NT2/D1 (cell line): Measurements from ENCODE around the gene CIAO3.

Experiments
- YY1 ChIP-seq: IDR thresholded peaks from 2 replicates; pipeline ENCODE4 v1.6.1; 2011; ENCODE audit not compliant: insufficient read length, insufficient read depth
- ZNF274 ChIP-seq: IDR thresholded peaks from 2 replicates; pipeline ENCODE4 v1.6.1; 2011; ENCODE audit warnings: mild to moderate bottlenecking, low read depth, low read length

DNA sequence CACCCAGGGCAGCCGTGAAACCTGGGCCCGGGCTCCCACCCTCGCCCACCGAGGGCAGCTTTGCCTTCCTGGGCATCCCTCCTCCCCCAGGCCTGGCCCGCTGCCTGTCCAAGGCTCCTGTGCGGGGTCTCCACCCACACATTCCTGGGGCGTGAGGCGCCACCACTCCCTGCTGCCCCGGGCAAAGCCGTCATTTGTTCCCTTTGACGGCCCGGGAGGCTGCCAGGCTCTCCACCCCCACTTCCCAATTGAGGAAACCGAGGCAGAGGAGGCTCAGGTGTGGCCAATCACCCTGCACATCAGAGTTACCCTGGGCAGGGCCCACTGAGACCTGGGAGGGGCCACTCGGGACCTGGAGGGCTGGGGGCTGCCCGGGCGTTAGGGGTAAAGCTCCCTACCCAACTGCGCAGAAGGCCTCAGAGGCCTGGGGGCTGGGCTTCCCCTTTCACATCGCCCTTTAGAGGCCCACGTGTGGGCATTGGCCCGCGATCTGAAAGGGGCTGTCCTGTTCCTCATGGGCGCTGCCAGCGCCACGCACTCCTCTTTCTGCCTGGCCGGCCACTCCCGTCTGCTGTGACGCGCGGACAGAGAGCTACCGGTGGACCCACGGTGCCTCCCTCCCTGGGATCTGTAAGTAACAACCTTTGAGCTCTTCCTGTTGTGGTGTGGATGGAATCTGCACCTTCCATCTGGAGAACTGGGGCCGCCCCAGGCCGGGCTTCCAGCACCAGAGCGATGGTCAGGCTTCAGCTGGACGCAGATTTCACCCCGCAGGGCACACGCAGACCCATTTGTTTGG lies 19.9 kb upstream of the CIAO3 start, which contains the start of gene MSLN:
- no peak for TF ChIP-seq ZNF274
- no peak for TF ChIP-seq YY1
